ENCODE data around the gene MGAT5.
"Not testable (repeated sequence)": the region's sequence is repeated elsewhere in the genome, so short reads cannot be mapped to it uniquely, and the experiment has no call there.

MGAT5 gene

DNA sequence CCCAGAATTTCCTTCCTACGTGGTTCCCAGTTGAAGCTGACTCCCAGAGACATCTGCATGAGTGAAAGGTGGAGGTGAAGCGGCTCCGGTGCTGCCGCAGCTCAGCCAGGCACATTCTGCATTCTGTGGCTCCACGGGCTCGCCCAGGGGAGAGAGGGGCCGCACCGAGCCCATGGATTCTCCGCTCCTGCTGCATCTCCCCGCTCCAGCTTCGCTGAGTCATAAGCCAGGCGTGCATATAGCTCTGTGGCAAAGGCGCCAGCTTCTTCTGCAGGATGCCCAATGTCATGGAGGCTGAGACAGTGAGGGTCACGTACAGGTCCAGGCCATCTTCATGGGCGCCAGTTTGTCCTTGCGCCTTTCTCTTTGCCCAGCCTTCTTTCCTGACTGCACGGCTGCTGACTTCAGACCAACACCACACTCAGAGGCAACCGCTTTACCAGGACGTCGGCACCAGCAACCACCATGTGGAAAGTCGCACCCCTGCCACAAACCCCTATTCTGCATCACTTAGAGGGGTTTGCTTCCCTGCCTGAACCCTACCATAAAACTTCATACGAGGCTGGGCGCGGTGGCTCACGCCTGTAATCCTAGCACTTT lies 215.7 kb downstream of the MGAT5 start:
- TF ChIP-seq, protein P1, sequence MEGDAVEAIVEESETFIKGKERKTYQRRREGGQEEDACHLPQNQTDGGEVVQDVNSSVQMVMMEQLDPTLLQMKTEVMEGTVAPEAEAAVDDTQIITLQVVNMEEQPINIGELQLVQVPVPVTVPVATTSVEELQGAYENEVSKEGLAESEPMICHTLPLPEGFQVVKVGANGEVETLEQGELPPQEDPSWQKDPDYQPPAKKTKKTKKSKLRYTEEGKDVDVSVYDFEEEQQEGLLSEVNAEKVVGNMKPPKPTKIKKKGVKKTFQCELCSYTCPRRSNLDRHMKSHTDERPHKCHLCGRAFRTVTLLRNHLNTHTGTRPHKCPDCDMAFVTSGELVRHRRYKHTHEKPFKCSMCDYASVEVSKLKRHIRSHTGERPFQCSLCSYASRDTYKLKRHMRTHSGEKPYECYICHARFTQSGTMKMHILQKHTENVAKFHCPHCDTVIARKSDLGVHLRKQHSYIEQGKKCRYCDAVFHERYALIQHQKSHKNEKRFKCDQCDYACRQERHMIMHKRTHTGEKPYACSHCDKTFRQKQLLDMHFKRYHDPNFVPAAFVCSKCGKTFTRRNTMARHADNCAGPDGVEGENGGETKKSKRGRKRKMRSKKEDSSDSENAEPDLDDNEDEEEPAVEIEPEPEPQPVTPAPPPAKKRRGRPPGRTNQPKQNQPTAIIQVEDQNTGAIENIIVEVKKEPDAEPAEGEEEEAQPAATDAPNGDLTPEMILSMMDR (IDR thresholded peaks at IDR 0.05; ENCODE audit: low read depth, low read length): no peak
- H3K4me3 ChIP-seq (ENCODE audit: low read depth, low read length): no peak overlapping the region

DNA sequence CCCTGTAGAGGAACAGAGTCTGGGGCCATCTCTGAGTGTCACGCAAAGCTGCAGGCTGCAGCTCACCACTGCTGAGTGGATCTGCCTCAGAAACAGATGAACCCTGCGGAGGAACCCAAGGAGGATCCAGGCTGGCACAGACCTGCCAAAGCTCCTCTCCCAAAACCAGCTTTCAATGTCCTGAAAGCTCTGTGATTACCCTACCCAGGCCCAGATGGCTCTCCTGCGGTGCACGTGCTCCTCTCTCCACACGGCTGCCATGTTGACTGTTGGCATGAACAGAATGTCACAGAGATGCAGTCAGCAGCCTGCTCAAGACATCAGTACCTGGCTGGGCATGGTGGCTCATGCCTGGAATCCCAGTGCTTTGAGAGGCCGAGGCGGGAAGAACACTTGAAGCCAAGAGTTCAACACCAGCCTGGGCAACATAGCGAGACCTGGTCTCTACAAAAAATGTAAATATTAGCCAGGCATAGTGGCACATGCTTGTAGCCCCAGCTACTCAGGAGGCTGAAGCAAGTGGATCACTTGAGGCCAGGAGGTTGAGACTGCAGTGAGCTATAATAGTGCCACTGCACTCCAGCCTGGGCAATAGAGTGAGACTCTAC lies 216.8 kb downstream of the MGAT5 start:
- no peak overlapping the region for H3K4me3 ChIP-seq (ENCODE audit: low read depth, low read length)
- TF ChIP-seq, protein P1 (IDR thresholded peaks at IDR 0.05; ENCODE audit: low read depth, low read length): no peak

DNA sequence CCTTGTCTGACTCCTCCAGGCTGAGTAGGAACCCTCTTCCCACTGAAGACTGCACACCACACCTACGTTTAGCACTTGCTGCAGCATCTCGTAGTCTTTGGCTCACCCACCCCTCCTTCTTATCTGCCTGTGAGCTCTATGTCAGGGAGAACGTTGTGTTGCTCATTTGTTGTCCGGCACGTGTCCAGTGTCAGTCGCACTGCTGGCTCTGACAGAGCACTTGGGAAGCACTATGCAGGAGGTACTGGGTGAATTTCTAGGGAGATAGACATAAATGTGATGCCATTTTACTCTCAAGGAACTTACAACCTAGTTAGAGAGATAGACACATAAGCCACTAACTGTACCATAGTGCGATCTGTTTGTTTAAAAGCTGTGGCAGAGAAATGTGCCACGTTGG lies 223.1 kb downstream of the MGAT5 start:
- H3K4me3 ChIP-seq (ENCODE audit: low read depth, low read length): not testable (repeated sequence)

DNA sequence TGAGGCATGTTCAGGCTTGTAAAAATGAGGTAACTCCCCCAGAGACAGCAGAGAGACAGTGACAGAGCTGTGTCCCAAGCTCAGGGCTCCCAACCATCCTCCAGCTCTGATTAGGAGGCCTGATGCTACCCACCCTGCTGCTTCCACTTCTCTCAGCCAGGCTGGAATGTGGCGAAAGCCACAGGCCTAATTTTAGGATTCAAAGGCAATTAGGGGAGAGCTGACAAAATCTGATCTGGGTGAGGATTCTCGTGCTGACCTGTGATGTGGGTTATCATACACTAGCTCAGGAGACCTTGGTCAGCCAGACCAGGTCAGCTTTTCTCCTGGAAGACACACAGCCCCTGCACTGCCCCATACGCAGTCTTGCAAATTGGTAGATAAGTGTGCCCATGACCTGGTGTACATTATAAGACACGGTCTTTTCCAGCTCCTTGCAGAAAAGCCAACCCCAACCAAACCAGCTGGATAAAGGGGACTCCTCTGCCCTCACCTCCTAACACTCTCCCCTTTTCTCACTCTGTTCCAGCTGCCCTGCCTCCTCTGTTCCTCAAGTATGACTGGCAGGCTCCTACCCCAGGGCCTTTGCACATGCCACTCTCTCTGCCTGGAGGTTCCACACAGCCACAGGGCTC lies 225.9 kb downstream of the MGAT5 start:
- TF ChIP-seq, protein P1 (IDR thresholded peaks at IDR 0.05; ENCODE audit: low read depth, low read length): no peak

DNA sequence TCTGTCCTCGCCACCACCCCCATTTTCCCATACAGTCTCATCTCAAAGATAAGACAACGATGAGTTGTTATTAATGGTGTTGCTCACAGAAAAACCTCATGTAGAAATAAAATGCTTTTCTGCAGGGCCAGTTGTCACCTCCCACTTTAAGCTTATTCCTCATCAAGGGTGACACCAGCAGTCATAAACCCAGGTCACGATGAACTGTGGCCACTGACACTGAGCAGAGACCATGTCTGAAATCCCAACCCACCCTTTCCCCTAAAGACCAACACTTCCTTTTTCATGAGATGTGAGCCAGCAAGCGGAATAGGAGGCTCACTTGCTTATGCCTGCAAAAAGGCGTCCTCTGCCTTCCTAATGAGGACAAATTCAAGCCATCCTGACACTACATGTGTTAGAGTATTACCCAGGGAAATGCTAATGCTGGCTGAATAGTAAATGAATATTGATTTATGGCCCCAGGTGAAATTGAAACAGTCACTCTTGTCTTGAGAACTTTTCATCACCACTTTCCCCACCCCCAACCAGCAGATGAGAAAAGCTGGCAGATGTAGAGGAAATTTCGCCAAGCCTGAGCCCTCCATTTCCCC lies 228.4 kb downstream of the MGAT5 start:
- TF ChIP-seq, protein P1 (IDR thresholded peaks at IDR 0.05; ENCODE audit: low read depth, low read length): no peak
- H3K4me3 ChIP-seq (ENCODE audit: low read depth, low read length): no peak overlapping the region

More for the DNA sequence above, 225.9 kb downstream of the MGAT5 start:
- H3K4me3 ChIP-seq (ENCODE audit: low read depth, low read length): no peak overlapping the region

DNA sequence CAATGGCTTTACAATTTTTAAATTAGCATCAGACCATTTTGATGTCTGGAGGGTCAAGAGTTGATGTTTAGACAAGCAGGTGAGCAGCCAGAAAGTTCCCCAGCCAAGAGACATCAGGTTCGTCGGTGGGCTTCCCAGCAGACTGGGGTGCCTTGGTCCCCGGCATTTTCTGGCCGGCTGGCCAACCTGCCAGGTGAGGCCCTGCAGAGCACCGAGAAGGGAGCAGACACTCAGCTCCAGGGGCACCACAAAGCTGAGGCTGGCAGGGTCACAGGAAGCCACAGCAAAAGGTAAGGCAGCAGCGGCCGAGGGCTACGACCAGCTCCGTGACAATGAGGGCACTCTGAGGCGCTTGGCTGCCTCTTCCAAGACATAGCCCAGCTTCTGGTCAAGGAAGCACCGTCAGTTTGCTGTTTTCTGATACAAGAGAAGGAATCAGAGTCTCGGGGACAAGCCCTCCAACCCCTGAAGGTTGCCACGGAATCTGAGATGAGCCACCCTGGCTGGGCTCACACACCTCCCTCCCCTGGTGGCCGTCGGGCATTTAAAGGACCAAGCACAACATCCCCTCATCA lies 229.0 kb downstream of the MGAT5 start:
- no peak overlapping the region for H3K4me3 ChIP-seq (ENCODE audit: low read depth, low read length)
- TF ChIP-seq, protein P1 (IDR thresholded peaks at IDR 0.05; ENCODE audit: low read depth, low read length): no peak

DNA sequence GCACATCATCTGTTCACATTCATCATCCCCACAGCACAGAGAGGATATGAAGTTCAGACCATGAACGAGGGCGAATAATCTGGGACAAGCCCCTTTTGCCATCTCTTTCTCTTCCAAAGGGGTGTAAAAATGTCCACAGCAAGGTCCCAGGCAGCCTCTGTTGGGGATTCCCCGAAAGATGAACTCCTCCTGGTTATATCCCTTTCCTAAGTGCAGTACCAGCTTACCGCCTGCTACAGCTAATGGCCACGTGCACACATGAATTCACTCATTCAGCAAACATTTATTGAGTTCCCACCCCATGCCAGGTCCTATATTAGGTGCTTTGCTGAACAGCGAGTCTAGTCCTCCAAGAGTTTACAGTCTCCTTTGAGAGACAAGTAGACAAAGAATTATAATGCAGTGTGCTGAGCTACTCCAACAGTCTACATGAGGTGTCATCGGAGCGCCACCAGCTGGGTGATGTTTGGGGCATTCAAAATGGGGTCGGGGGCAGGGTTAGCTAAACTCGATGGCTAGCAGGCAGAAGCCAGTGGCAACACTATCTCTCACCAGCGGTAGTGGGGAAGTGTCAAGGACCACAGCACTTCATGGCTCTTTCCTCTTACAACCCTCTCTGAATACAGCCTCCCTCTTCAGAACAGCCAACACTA lies 236.0 kb downstream of the MGAT5 start:
- TF ChIP-seq, protein P1 (IDR thresholded peaks at IDR 0.05; ENCODE audit: low read depth, low read length): no peak
- no peak overlapping the region for H3K4me3 ChIP-seq (ENCODE audit: low read depth, low read length)
